OCI-LY3 (cell line): Measurements from ENCODE around the gene IL13RA1.

Experiments used
- CTCF ChIP-seq: fragments of 200-600, 300-600 bp; sonication (generic); IDR thresholded peaks from 2 replicates; pipeline ENCODE4 v1.5.1; 2014; ENCODE audit warnings: antibody characterized with exemption, low read length, low read depth
- EZH2phosphoT487 ChIP-seq: fragments of 200-600 bp; shearing (Covaris generic); IDR thresholded peaks from 2 replicates; pipeline ENCODE4 v1.6.1; 2018; ENCODE audit warnings: antibody characterized with exemption, mixed run types, low read depth

- no peak for TF ChIP-seq CTCF
- no peak for TF ChIP-seq EZH2phosphoT487
Measured at GRCh38 chrX:118802857-118803256, 75.5 kb downstream of the IL13RA1 start.
